Measurements from ENCODE around the gene PDLIM5.
"Not testable (repeated sequence)": the region's sequence is repeated elsewhere in the genome, so short reads cannot be mapped to it uniquely, and the experiment has no call there.

Gene PDLIM5

GRCh38 chr4:94629058-94629457 is 177.3 kb downstream of the PDLIM5 start:
- not testable (repeated sequence) for H3K27ac ChIP-seq (ENCODE audit: low read depth, low read length); H3K4me3 ChIP-seq (ENCODE audit: low read depth, low read length); H3K9ac ChIP-seq (ENCODE audit: low read depth, low read length); H3K36me3 ChIP-seq (ENCODE audit: control insufficient read depth, insufficient read depth, low read length); H3K4me1 ChIP-seq (ENCODE audit: control insufficient read depth, insufficient read depth, low read length); H3K9me3 ChIP-seq (ENCODE audit: control insufficient read depth, insufficient read depth, low read length); H3K27me3 ChIP-seq (ENCODE audit: control insufficient read depth, insufficient read depth, low read length)

- peaks cover 3% of the 10 kb centered on the region; the same call in 1 of the 2 replicates for H3K4me1 ChIP-seq (ENCODE audit: control insufficient read depth, insufficient read depth, low read length)
- no peak overlapping the region for H3K9ac ChIP-seq (ENCODE audit: low read depth, low read length)
- no peaks in the 10 kb centered on the region for H3K9me3 ChIP-seq (ENCODE audit: control insufficient read depth, insufficient read depth, low read length)
- H3K27ac ChIP-seq (ENCODE audit: low read depth, low read length) = no peak overlapping the region
- H3K4me3 ChIP-seq (ENCODE audit: low read depth, low read length) = no peak overlapping the region
- no peaks in the 10 kb centered on the region for H3K27me3 ChIP-seq (ENCODE audit: control insufficient read depth, insufficient read depth, low read length)
- H3K36me3 ChIP-seq (ENCODE audit: control insufficient read depth, insufficient read depth, low read length) = no peaks in the 10 kb centered on the region
These were observed 178.1 kb downstream of the PDLIM5 start for GRCh38 chr4:94629837-94630236.

- Histone ChIP-seq H3K9me3 (ENCODE audit: control insufficient read depth, insufficient read depth, low read length) (no peaks in the 10 kb centered on the region), H3K4me1 (ENCODE audit: control insufficient read depth, insufficient read depth, low read length) (no peaks in the 10 kb centered on the region), H3K4me3 (ENCODE audit: low read depth, low read length) (no peak overlapping the region), H3K27me3 (ENCODE audit: control insufficient read depth, insufficient read depth, low read length) (no peaks in the 10 kb centered on the region), H3K36me3 (ENCODE audit: control insufficient read depth, insufficient read depth, low read length) (no peaks in the 10 kb centered on the region), H3K27ac (ENCODE audit: low read depth, low read length) (no peak overlapping the region), H3K9ac (ENCODE audit: low read depth, low read length) (no peak overlapping the region)
These were observed 182.5 kb downstream of the PDLIM5 start for GRCh38 chr4:94634271-94634670.

- Histone ChIP-seq H3K4me1 (ENCODE audit: control insufficient read depth, insufficient read depth, low read length) (no peaks in the 10 kb centered on the region), H3K27me3 (ENCODE audit: control insufficient read depth, insufficient read depth, low read length) (no peaks in the 10 kb centered on the region), H3K4me3 (ENCODE audit: low read depth, low read length) (no peak overlapping the region), H3K36me3 (ENCODE audit: control insufficient read depth, insufficient read depth, low read length) (no peaks in the 10 kb centered on the region; the same call in 1 of the 2 replicates), H3K9ac (ENCODE audit: low read depth, low read length) (no peak overlapping the region), H3K27ac (ENCODE audit: low read depth, low read length) (no peak overlapping the region), H3K9me3 (ENCODE audit: control insufficient read depth, insufficient read depth, low read length) (no peaks in the 10 kb centered on the region)
These were observed 183.4 kb downstream of the PDLIM5 start for GRCh38 chr4:94635177-94635576.

- H3K27me3 ChIP-seq (ENCODE audit: control insufficient read depth, insufficient read depth, low read length) = no peaks in the 10 kb centered on the region
- H3K4me3 ChIP-seq (ENCODE audit: low read depth, low read length) = no peak overlapping the region
- no peaks in the 10 kb centered on the region for H3K4me1 ChIP-seq (ENCODE audit: control insufficient read depth, insufficient read depth, low read length)
- H3K9ac ChIP-seq (ENCODE audit: low read depth, low read length) = no peak overlapping the region
- no peaks in the 10 kb centered on the region for H3K9me3 ChIP-seq (ENCODE audit: control insufficient read depth, insufficient read depth, low read length)
- no peak overlapping the region for H3K27ac ChIP-seq (ENCODE audit: low read depth, low read length)
- H3K36me3 ChIP-seq (ENCODE audit: control insufficient read depth, insufficient read depth, low read length) = no peaks in the 10 kb centered on the region; the same call in 1 of the 2 replicates
These were observed 184.3 kb downstream of the PDLIM5 start for GRCh38 chr4:94636004-94636403.

- H3K9me3 ChIP-seq (ENCODE audit: control insufficient read depth, insufficient read depth, low read length) = no peaks in the 10 kb centered on the region
- H3K36me3 ChIP-seq (ENCODE audit: control insufficient read depth, insufficient read depth, low read length) = no peaks in the 10 kb centered on the region; the same call in 1 of the 2 replicates
- H3K27me3 ChIP-seq (ENCODE audit: control insufficient read depth, insufficient read depth, low read length) = no peaks in the 10 kb centered on the region
- no peak overlapping the region for H3K27ac ChIP-seq (ENCODE audit: low read depth, low read length)
- no peaks in the 10 kb centered on the region for H3K4me1 ChIP-seq (ENCODE audit: control insufficient read depth, insufficient read depth, low read length)
- H3K9ac ChIP-seq (ENCODE audit: low read depth, low read length) = no peak overlapping the region
- H3K4me3 ChIP-seq (ENCODE audit: low read depth, low read length) = no peak overlapping the region
These were observed 187.6 kb downstream of the PDLIM5 start for GRCh38 chr4:94639298-94639697.

DNA sequence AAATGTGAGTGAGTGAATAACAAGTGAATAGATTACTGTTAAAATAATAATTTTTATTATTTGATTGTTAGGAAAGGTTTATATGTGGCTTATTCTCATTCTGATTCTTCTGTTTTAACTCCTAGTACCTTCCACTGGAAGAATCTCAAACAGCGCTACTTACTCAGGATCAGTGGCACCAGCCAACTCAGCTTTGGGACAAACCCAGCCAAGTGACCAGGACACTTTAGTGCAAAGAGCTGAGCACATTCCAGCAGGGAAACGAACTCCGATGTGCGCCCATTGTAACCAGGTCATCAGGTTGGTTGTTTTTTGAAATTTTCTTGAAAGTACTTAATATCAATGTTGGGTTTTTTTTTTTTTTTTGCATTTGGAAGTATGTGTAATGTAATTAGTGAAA is 188.4 kb downstream of the PDLIM5 start:
- Histone ChIP-seq H3K9me3 (ENCODE audit: control insufficient read depth, insufficient read depth, low read length) (no peaks in the 10 kb centered on the region), H3K36me3 (ENCODE audit: control insufficient read depth, insufficient read depth, low read length) (no peaks in the 10 kb centered on the region; the same call in 1 of the 2 replicates), H3K4me1 (ENCODE audit: control insufficient read depth, insufficient read depth, low read length) (no peaks in the 10 kb centered on the region), H3K4me3 (ENCODE audit: low read depth, low read length) (no peak overlapping the region), H3K27ac (ENCODE audit: low read depth, low read length) (no peak overlapping the region), H3K9ac (ENCODE audit: low read depth, low read length) (no peak overlapping the region), H3K27me3 (ENCODE audit: control insufficient read depth, insufficient read depth, low read length) (no peaks in the 10 kb centered on the region)

DNA sequence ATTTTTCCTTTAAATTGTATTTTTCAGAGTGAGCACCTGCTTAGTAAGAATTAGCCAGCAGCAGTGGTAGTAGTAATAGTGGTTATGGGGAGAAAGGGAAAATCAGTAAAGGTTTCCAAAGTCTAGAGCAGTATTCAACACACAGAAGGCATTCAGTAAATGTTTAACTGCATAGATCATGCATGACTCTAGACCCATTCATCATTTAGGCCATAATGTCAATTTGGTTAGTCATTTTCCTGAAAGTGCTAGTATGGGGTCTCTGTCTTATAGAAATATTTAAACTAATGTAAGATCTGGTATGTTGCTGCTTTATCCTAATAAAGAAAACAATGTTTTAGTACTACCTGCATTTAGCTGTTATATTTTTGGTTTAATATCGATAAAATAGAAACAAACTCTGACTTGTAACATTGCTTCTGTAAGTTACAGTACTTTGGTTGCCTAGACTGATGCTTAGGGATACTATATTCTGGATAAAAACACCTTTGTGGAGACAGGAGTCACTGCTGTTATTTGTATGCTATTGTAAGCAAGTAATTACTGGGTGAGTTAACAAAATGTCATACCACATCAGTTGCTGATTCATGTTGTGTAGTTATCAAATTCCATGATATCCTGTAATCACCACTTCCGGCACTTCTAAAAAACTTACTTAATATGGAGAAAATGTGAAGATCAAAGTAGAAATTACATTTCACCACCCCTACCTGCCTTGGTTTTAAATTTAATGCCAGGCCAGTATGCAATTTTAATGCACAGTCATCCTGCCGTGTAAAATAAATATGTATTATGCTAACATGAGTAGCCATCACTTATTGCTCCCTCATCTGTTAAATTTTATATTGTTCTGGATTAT is 190.2 kb downstream of the PDLIM5 start:
- H3K27me3 ChIP-seq (ENCODE audit: control insufficient read depth, insufficient read depth, low read length) = no peaks in the 10 kb centered on the region
- H3K4me1 ChIP-seq (ENCODE audit: control insufficient read depth, insufficient read depth, low read length) = no peaks in the 10 kb centered on the region
- no peak overlapping the region for H3K27ac ChIP-seq (ENCODE audit: low read depth, low read length)
- no peak overlapping the region for H3K4me3 ChIP-seq (ENCODE audit: low read depth, low read length)
- H3K9me3 ChIP-seq (ENCODE audit: control insufficient read depth, insufficient read depth, low read length) = no peaks in the 10 kb centered on the region
- no peak overlapping the region for H3K9ac ChIP-seq (ENCODE audit: low read depth, low read length)
- no peaks in the 10 kb centered on the region; the same call in 1 of the 2 replicates for H3K36me3 ChIP-seq (ENCODE audit: control insufficient read depth, insufficient read depth, low read length)

DNA sequence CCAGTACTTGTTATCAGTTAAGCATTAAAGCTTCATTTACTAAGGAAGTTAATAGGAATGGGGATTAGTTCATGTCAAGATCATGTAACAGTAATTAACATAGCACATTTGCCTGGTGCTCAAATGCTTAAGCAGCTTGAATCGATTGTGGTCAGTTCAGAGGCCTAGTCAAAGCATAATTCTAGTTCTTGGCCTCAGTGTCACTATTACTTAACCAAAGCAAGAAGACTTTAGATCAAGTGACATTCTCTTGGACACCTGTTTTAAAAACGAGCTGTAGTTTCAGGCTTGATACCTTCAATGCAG is 190.8 kb downstream of the PDLIM5 start:
- no peaks in the 10 kb centered on the region for H3K4me1 ChIP-seq (ENCODE audit: control insufficient read depth, insufficient read depth, low read length)
- H3K4me3 ChIP-seq (ENCODE audit: low read depth, low read length) = no peak overlapping the region
- no peaks in the 10 kb centered on the region; the same call in 1 of the 2 replicates for H3K36me3 ChIP-seq (ENCODE audit: control insufficient read depth, insufficient read depth, low read length)
- no peaks in the 10 kb centered on the region for H3K27me3 ChIP-seq (ENCODE audit: control insufficient read depth, insufficient read depth, low read length)
- no peak overlapping the region for H3K9ac ChIP-seq (ENCODE audit: low read depth, low read length)
- H3K9me3 ChIP-seq (ENCODE audit: control insufficient read depth, insufficient read depth, low read length) = no peaks in the 10 kb centered on the region
- no peak overlapping the region for H3K27ac ChIP-seq (ENCODE audit: low read depth, low read length)

GRCh38 chr4:94648699-94649098 is 197.0 kb downstream of the PDLIM5 start:
- no peaks in the 10 kb centered on the region for H3K9me3 ChIP-seq (ENCODE audit: control insufficient read depth, insufficient read depth, low read length)
- H3K4me3 ChIP-seq (ENCODE audit: low read depth, low read length) = no peak overlapping the region
- H3K36me3 ChIP-seq (ENCODE audit: control insufficient read depth, insufficient read depth, low read length) = no peaks in the 10 kb centered on the region; the same call in 1 of the 2 replicates

GRCh38 chr4:94649381-94650133 is 197.8 kb downstream of the PDLIM5 start:
- no peak overlapping the region for H3K9ac ChIP-seq (ENCODE audit: low read depth, low read length)
- no peaks in the 10 kb centered on the region for H3K4me1 ChIP-seq (ENCODE audit: control insufficient read depth, insufficient read depth, low read length)
- no peak overlapping the region for H3K4me3 ChIP-seq (ENCODE audit: low read depth, low read length)
- no peaks in the 10 kb centered on the region for H3K27me3 ChIP-seq (ENCODE audit: control insufficient read depth, insufficient read depth, low read length)
- no peaks in the 10 kb centered on the region; the same call in 1 of the 2 replicates for H3K36me3 ChIP-seq (ENCODE audit: control insufficient read depth, insufficient read depth, low read length)
- H3K9me3 ChIP-seq (ENCODE audit: control insufficient read depth, insufficient read depth, low read length) = no peaks in the 10 kb centered on the region
- no peak overlapping the region for H3K27ac ChIP-seq (ENCODE audit: low read depth, low read length)

More at GRCh38 chr4:94648699-94649098, 197.0 kb downstream of the PDLIM5 start:
- Histone ChIP-seq H3K27ac (ENCODE audit: low read depth, low read length) (no peak overlapping the region), H3K27me3 (ENCODE audit: control insufficient read depth, insufficient read depth, low read length) (no peaks in the 10 kb centered on the region), H3K4me1 (ENCODE audit: control insufficient read depth, insufficient read depth, low read length) (no peaks in the 10 kb centered on the region), H3K9ac (ENCODE audit: low read depth, low read length) (no peak overlapping the region)
